Stimulated activated CD4-positive, alpha-beta T cell treated with anti-CD3 and anti-CD28 coated beads, TNF-alpha, amount 100 ng/mL, for 24 hours (primary cell): ENCODE measurements around the gene USP5.
"Not testable (repeated sequence)": the region's sequence is repeated elsewhere in the genome, so short reads cannot be mapped to it uniquely, and the experiment has no call there.

ENCODE experiments used
- DNase-seq, 3 experiments: peaks; one replicate each; pipeline ENCODE4 v3.0.0-alpha.2; 2020; ENCODE audit warnings: low read depth in 3 of 3

USP5 gene

DNA sequence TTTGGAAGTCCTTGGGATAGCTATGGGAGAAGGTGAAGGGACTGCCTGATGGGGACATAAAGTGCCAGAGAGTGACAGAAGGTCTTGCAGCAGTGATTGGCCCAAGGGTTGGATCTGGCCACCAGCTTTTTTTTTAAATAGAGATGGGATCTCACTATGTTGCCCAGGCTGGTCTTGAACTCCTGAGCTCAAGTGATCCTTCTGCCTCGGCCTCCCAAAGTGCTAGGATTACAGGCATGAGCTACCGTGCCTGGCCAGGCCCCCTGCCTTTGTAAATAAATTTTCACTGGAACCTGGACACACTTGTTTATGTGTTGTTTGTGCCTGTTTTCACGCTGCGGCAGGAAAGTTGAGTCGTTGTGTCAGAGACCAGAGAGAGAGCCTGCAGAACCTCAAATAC, 13.4 kb downstream of the USP5 start:
- not testable (repeated sequence) for DNase-seq

DNA sequence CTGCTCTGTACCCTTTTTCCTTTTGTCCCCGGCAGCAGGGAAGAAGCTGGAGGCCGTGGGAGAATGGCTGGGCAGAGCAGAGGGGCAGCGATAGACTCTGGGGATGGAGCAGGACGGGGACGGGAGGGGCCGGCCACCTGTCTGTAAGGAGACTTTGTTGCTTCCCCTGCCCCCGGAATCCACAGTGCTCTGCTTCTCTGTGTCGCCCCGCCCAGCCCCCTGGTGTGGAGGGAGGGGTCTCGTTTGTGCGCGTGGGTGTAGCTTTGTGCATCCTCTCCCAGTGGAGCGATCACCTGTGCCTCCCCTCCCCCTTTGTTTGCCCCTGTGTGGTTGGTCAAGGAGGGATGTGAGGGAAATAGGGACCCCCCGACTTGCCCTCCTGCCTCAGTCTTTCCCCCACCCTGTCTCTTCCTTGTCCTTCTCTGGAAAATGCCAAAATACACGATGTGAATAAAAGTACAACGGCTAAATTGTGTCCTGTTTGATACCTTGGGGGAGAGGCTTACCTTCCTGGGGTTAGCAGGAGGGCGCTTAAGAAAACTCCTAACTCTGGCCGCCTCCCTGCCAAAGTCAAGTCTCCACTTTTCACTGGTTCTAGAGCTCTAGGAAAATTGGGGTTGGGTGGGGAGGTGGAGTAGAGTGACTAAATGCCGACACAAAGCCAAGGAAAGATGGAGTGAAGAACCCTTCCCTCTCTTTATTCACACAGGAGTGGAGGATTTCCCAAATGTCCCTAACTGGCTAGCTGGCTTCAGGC, 14.4 kb downstream of the USP5 start:
- no peak for DNase-seq

DNA sequence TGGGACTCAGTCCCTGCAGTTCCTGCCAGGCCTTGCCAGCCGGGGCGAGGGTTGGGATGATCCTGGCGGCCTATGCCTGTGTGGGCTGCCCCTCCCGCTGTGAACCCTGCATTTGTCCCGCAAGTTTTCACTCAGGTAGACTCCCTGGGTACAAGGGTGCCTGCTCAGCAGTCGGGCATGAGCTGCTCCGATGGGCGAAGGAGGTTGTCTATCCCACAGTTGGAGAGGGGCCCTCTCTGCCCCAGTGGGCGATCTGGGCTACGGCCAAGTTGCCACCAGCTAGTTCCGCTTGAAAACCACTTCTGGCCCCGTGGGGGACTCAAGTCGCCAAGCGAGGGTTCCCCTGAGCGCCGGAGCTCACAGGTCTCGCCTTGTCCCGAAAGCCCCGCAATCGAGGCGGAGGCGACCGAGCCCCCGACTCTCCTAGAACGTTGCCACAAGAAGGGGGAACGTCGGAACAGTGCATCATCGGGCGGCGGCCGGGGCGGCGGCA, 15.0 kb downstream of the USP5 start:
- DNase-seq = no peak

DNA sequence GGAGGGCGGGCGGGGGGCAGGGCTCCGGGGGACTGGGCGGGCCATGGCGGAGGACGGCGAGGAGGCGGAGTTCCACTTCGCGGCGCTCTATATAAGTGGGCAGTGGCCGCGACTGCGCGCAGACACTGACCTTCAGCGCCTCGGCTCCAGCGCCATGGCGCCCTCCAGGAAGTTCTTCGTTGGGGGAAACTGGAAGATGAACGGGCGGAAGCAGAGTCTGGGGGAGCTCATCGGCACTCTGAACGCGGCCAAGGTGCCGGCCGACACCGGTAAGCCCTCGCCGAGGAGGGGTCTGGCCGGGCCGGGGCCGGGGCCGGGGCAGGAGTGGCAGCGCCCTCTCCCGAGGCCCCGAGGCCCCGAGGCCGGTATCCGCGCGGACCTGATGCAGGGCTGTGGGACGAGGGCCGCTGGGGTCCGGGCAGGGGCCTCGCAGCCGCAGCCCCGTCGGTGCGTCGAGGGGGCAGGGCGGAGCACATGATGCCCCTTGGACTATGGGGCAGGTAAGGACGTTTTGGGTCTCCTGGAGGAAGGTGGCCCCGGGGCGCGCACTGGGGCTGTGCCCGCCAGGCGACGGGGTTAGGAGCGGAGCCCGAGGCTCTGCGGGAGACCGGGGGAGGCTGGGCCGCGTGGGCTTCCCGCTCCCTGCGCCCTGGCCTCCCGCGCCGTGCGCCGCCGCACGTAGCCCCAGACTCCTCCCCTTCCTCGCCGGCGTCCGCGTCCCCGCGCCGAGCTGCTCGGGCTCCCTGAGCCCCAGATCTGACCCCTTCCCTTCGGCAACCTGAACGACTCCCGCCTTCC, 15.7 kb downstream of the USP5 start, which contains the start of gene TPI1:
TPI1 (plus strand) TSS at position 119 of the 798 bp plus-strand sequence; CDS start at position 155, 36 bp downstream.
- peak in 2 of 3 experiments; percentile 73 to 79 for DNase-seq

DNA sequence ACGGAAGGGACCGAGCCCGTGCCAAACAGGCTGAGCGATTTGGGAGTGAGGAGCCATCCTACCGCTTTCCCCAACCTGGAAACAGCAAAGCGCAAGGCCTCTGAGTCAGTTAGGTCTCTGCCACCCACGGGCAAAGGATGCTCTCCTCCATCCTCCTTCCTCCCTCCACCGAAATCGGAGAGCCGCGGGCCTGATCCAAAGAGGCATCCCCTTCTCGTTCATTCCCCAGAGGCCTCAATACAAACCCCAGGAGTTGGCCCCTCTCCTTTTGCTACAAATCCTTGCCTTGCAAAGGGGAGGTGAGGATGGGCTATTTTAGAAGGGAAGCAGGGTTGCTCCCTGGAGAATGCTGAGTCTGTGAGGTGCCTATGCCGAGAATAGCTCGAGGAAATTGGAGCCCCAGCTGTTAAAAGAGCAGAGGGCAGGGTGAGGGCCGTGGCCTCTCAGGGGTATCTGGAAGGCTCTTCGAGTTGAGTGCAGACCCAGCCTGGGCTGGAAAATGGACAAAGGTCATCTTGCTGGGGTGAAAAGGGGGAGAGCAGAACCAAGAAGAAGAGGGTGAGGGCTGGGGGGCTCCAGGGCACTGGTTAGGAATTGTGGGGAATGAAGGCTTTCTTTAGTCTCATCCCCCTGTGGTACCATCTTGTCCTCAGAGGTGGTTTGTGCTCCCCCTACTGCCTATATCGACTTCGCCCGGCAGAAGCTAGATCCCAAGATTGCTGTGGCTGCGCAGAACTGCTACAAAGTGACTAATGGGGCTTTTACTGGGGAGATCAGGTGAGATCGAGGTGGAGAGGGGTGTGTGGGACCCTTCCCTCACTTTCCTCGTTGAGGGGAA, 16.5 kb downstream of the USP5 start:
- no peak for DNase-seq

DNA sequence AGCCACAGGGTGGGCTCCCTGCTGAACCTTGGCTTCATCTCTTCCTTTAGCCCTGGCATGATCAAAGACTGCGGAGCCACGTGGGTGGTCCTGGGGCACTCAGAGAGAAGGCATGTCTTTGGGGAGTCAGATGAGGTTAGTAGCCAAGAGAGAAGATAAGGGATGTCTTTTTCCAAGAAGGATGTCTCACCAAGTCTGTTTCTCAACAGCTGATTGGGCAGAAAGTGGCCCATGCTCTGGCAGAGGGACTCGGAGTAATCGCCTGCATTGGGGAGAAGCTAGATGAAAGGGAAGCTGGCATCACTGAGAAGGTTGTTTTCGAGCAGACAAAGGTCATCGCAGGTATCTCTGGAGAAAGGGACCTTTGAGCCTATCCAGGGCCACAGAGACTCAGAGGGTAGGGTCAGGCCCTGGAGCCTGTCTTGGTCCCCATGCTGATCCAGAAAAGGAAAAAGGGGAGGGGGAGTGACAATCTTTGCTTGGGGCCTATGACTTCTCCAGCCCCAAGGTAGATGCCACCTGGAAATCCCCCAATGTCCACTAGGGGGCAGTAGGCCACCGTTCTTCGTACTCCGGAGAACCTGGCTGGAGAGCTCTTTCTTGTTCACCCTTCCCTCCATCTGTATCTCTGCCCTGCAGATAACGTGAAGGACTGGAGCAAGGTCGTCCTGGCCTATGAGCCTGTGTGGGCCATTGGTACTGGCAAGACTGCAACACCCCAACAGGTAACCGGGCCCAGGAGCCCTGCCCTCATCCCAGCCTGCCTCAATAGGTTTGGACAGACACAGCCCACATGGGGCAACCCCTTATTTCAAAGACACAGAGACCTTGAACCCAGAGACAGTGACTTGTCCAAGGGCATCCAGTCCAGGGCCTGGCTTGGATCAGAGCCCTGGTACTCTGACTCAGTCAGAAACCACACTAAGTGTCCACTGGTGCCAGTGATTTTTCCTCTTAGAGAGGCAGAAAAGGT, 17.4 kb downstream of the USP5 start:
- DNase-seq = peak; percentile 67 to 82 (median 76)

DNA sequence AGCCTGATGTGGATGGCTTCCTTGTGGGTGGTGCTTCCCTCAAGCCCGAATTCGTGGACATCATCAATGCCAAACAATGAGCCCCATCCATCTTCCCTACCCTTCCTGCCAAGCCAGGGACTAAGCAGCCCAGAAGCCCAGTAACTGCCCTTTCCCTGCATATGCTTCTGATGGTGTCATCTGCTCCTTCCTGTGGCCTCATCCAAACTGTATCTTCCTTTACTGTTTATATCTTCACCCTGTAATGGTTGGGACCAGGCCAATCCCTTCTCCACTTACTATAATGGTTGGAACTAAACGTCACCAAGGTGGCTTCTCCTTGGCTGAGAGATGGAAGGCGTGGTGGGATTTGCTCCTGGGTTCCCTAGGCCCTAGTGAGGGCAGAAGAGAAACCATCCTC, 18.4 kb downstream of the USP5 start:
- DNase-seq = not testable (repeated sequence)

DNA sequence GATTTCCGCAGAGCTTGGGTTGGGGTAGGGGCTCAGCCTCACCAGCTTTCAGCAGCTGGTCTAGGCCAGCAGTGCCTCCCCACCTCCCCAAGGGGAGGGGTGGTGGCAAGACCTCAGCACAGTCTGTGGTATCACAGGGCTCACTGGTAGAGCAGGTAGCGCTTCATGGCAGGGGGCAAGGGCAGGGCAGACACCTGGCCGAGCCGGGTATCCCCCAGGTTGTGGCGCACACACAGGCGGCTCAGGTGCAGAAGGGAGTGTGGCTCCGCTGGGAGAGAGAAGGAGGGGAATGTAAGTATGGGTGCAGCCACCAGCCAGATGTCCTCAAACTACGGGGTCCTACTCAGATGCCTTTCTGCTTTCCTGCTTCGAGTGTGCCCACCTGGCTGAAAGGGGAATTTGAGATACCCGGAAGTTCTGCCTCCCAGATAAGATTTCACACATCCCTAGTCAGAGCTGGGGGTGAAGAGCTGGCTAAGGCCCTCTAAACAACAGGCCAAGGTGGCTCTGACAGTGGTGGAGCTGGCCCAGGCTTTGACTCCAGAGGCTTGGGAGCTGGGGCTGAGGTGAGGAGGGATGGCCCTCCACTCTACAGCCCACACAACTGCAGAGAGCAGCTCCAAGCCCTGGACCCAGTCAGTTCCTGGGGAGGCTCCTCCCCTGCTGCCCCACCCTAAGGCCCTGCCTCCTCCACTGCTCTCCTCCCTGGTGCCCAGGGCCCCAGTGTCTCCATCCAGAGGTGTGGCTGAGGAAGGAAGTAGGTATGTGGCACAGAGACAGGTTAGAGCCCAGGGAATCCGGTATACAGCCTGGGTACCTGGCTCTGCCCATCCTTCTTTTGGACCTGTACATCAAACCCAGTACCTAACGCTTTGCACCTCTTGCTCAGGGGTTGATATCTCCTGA, 19.4 kb downstream of the USP5 start:
- peak in 1 of 3 experiments; percentile 62 for DNase-seq

DNA sequence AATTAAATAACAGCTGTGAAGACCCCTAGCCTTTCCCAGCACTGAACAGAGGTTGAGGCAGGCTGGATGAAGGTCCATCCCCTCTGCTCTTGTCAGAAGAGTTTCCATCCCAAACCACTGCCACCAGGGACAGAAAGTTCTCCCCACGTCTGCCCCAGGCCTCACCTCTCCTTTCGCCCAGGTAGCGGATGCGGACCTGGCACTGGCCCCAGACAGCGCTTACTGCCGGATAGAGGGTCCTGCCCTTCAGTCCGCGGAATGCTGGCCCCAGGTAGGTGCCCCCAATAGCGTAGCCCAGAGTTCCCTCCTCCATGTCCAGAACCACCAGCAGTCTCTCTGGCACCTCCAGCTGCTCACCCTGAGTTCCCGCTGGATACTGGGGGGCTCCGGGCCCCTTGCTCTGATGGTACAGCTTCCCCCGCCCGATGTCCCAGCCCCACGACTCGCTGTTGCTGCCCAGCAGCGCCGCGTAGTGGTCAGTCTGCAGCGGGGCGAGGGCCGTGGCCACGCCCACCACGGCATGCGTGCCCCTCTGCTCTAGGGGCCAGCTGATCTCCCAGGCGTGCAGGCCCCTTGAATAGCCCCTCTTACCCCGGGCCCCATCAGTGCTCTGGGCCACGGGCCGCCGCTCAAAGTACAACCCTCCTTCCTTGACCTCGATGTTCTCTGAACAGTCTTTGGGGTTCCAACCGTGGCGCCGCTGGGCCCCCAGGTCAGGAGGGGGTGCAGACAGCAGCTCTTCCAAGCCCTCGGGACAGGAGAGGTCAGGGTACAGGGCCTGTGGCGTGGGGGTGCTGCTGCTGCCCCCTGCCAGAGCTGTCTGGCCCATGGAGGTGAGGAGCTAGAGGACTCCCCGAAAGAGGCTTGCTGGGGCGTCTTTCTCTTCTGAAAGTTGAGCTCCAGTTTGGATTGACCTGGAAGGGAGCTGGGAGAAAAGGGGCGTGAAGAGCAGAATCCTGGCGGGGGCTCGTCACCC, 20.4 kb downstream of the USP5 start:
- peak in 2 of 3 experiments; percentile 73 to 86 for DNase-seq

DNA sequence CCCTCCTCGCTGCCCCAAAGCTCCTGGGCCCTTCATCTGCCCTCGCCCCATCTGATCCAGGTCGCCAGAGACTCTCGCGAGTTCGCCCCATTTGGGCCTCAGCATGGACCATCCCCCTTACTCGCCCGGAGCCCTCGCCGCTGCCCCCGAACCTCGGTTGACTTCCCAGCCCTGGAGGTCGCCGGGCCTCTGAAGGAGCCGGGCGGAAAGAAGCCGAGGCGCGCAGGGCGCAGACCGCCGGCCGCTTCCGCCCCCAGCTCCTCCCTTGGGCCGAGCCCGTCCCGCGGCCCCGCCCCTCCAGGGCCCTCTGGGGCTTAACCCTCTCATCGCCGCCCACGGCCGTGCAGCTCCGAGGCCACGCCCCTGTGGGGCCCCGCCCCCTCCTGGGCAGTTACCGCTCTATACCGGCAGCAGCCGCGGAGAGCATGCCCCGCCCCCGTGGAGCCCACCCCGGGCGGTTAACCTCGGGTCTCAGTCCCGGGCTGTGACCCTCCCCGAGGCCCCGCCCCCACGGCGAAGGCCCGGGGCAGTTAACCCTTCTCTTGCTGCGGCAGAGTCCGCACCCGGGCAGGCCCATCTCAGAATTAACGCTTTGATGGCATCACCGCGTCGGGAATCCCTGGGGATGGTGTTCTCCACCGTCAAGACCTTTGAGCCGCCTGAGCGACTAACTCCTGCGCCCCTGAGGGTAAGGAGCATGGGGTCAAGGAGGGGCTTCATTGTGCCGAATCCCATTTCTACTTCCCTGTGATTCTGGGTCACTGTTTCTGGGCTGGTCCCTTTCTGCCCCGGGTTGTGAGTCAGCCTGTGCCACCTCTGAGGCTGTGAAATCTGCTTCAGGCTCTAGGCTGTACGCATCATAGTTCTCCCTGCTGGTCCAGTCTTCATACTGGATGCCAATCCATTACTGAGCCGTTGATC, 21.4 kb downstream of the USP5 start, which contains the start of gene SPSB2:
SPSB2 (minus strand) TSS at position 210 of the 921 bp plus-strand sequence. CDS start 402 bp downstream, outside the sequence.
- peak; percentile 98 to 100 (median 99) for DNase-seq

DNA sequence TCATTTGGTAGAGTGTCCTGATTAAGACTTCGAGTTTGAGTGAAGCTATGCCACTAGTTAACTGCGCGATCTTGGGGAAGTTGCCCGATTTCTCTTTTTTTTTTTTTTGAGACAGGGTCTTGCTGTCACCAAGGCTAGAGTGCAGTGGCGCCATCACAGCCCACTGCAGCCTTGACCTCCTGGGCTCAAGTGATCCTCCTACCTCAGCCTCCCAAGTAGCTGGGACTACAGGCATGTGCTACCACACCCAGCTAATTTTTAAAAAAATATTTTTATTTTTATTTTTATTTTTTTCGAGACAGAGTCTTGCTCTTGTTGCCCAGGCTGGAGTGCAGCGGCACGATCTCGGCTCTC, 22.0 kb downstream of the USP5 start:
- DNase-seq = not testable (repeated sequence)

DNA sequence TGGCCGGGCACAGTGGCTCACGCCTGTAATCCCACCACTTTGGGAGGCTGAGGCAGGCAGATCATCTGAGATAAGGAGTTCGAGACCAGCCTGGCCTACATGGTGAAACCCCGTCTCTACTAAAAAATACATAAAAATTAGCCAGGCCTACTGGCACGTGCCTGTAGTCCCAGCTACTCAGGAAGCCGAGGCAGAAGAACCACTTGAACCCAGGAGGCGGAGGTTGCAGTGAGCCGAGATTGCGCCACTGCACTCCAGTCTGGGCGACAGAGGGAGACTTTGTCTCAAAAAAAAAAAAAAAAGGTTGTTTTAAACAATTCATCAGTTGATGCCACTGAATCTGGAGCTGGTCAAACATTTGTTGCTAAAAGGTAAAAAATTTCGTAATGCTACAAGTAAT, 27.9 kb downstream of the USP5 start:
- DNase-seq = not testable (repeated sequence)

DNA sequence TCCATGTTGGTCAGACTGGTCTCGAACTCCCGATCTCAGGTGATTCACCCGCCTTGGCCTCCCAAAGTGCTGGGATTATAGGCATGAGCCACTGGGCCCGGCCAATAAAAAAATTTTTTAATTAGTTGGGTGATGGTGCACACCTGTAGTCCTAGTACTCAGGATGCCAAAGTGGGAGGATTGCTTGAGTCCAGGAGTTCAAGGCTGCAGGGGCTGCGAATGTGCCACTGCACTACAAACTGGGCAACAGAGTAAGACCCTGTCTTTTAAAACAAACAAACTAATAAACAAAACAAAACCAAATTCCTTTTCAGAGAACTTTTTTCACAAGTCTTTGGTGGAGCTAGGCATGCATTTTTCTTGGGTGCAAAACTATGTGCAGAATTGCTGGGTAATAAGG, 31.3 kb downstream of the USP5 start:
- no peak for DNase-seq

DNA sequence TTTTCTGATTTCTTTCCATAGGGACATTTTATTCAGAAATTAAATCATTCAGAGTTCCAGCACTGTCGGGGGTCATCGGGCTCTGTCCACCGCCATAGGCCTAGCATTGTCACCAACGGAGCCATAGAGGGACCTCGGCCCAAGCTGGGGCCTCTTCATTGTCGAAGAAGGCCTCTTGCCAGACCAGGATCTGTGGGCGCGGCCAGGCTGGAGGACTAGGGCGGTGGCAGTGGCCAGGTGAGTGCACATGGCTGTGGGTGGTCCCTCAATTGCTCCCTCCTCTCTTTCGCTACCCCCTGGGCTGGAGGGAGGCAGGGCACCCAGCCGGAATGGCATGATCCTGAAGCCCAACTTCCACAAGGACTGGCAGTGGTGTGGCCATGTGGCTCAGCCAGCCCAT, 31.7 kb downstream of the USP5 start:
- DNase-seq = no peak

DNA sequence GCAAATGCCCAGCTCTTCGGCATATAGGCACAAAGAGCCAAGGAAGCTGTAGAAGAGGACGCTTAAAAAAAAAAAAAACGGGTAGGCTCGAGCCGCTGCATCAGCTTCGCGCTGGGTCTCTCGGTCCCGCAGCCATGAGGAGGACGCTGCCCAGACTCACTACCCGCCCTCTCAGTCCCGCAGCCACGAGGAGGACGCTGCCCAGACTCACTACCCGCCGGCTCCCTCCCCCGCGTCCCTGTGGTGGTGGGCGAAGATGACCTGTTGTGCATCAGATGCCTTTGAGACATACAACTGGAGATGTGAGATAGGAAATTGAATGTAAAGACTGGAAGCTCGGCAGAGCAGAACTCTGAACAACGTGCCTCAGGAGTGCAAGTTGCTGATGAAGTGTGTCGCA, 32.6 kb downstream of the USP5 start:
- no peak for DNase-seq

DNA sequence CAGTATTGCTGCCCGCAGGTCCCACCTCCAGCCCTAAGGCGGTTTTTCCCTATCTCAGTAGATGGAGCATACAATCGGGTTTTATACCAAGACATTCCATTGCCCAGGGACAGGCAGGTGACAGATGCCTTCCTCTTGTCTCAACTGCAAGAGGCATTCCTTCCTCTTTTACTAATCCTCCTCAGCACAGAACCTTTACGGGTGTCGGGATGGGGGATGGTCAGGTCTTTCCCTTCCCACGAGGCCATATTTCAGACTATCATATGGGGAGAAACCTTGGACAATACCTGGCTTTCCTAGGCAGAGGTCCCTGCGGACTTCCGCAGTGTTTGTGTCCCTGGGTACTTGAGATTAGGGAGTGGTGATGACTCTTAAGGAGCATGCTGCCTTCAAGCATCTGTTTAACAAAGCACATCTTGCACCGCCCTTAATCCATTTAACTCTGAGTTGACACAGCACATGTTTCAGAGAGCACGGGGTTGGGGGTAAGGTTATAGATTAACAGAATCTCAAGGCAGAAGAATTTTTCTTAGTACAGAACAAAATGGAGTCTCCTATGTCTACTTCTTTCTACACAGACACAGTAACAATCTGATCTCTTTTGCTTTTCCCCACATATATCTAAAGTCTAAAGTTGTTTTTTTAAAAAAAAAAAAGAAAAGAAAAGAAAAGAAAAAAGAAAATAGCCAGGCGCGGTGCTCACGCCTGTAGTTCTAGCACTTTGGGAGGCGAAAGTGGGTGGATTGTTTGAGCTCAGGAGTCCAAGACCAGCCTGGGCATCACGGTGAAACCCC, 34.5 kb downstream of the USP5 start:
- DNase-seq = not testable (repeated sequence)
